ENCODE data around the gene ERC2. TPM values are rescaled to one million over a fixed set of nuclear protein-coding genes. Genes with fewer than 3 reads are reported as not detected.

Gene ERC2
- total RNA-seq, 3 donors from 2014 or later = 0.16 TPM; not detected in 2

- H3K36me3 Mint-ChIP-seq (ENCODE audit: insufficient read depth) = no peaks in the 10 kb centered on the region
- H3K9me3 Mint-ChIP-seq = peaks cover 4% of the 10 kb centered on the region
- ATAC-seq = no peak
- DNase-seq = no peak
- H3K27me3 Mint-ChIP-seq (ENCODE audit: low read depth) = peaks cover 3% of the 10 kb centered on the region
- H3K4me3 Mint-ChIP-seq = no peak overlapping the region
- H3K4me1 Mint-ChIP-seq (ENCODE audit: low read depth) = no peaks in the 10 kb centered on the region
Observed at GRCh38 chr3:56123487-56123886, 344.8 kb downstream of the ERC2 start.

DNA sequence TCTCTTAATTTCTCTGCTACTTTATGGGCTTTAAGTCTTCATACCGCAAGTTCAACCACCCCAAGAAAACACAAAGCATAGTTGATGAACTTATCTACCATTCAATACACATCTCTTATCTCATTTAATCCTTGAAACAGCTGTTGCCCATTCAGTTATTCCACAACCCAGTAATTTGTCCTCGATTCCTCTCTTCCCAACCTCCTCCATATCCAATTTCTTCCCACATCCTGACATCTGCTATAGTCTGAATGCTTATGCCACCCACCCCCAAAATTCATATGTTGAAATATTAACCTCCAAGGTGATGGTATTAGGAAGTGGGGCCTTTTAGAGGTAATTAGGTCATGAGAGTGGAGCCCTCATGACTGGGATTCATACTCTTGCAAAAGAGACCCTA lies 345.4 kb downstream of the ERC2 start:
- ATAC-seq = no peak
- Mint-ChIP-seq H3K4me3 (no peak overlapping the region), H3K36me3 (ENCODE audit: insufficient read depth) (no peaks in the 10 kb centered on the region), H3K4me1 (ENCODE audit: low read depth) (no peaks in the 10 kb centered on the region), H3K27me3 (ENCODE audit: low read depth) (peaks cover 3% of the 10 kb centered on the region), H3K9me3 (peaks cover 4% of the 10 kb centered on the region)
- no peak for DNase-seq

- DNase-seq (no peak), ATAC-seq (no peak)
- Mint-ChIP-seq H3K4me1 (ENCODE audit: low read depth) (no peaks in the 10 kb centered on the region), H3K27me3 (ENCODE audit: low read depth) (peaks cover 3% of the 10 kb centered on the region), H3K4me3 (no peak overlapping the region), H3K36me3 (ENCODE audit: insufficient read depth) (no peaks in the 10 kb centered on the region), H3K9me3 (peaks cover 4% of the 10 kb centered on the region)
Observed at GRCh38 chr3:56121716-56122115, 346.6 kb downstream of the ERC2 start.

- Mint-ChIP-seq H3K36me3 (ENCODE audit: insufficient read depth) (no peaks in the 10 kb centered on the region), H3K9me3 (peaks cover 15% of the 10 kb centered on the region), H3K4me3 (no peak overlapping the region), H3K4me1 (ENCODE audit: low read depth) (no peaks in the 10 kb centered on the region), H3K27me3 (ENCODE audit: low read depth) (peaks cover 3% of the 10 kb centered on the region)
- no peak for DNase-seq
- ATAC-seq = no peak
Observed at GRCh38 chr3:56119575-56120349, 348.5 kb downstream of the ERC2 start.

GRCh38 chr3:56118968-56119367 lies 349.3 kb downstream of the ERC2 start:
- Mint-ChIP-seq H3K36me3 (ENCODE audit: insufficient read depth) (no peaks in the 10 kb centered on the region), H3K27me3 (ENCODE audit: low read depth) (peaks cover 3% of the 10 kb centered on the region), H3K4me3 (no peak overlapping the region), H3K4me1 (ENCODE audit: low read depth) (no peaks in the 10 kb centered on the region), H3K9me3 (peaks cover 16% of the 10 kb centered on the region)
- ATAC-seq = no peak
- no peak for DNase-seq

DNA sequence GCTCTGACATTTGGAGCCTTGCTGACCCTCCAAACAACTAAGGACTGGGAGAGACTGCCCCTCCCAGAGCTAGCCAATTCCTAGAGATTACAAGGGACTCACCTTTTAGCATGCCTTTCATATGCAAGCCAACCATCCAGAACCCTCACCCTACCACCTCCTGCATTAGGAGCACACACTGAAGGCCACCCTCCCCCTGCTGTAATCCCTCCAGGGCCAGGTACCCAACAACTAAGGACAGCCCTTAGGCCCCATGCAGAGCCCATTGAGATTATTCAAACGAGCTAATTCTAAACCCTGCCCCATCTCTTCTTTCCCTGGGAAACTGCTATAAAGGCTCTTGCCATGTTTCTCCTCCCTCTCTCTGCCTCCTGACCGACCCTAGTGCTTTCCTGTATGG lies 352.6 kb downstream of the ERC2 start:
- no peaks in the 10 kb centered on the region for H3K27me3 Mint-ChIP-seq (ENCODE audit: low read depth)
- no peaks in the 10 kb centered on the region for H3K36me3 Mint-ChIP-seq (ENCODE audit: insufficient read depth)
- H3K9me3 Mint-ChIP-seq = peaks cover 12% of the 10 kb centered on the region
- ATAC-seq (no peak), DNase-seq (no peak)
- H3K4me1 Mint-ChIP-seq (ENCODE audit: low read depth) = no peaks in the 10 kb centered on the region
- no peak overlapping the region for H3K4me3 Mint-ChIP-seq

GRCh38 chr3:56115199-56115598 lies 353.1 kb downstream of the ERC2 start:
- Mint-ChIP-seq H3K4me1 (ENCODE audit: low read depth) (no peaks in the 10 kb centered on the region), H3K27me3 (ENCODE audit: low read depth) (no peaks in the 10 kb centered on the region), H3K36me3 (ENCODE audit: insufficient read depth) (no peaks in the 10 kb centered on the region), H3K4me3 (no peak overlapping the region), H3K9me3 (peaks cover 12% of the 10 kb centered on the region)
- ATAC-seq (no peak), DNase-seq (no peak)

GRCh38 chr3:56113908-56114307 lies 354.4 kb downstream of the ERC2 start:
- Mint-ChIP-seq H3K36me3 (ENCODE audit: insufficient read depth) (no peaks in the 10 kb centered on the region), H3K4me1 (ENCODE audit: low read depth) (no peaks in the 10 kb centered on the region)
- no peak for ATAC-seq

DNA sequence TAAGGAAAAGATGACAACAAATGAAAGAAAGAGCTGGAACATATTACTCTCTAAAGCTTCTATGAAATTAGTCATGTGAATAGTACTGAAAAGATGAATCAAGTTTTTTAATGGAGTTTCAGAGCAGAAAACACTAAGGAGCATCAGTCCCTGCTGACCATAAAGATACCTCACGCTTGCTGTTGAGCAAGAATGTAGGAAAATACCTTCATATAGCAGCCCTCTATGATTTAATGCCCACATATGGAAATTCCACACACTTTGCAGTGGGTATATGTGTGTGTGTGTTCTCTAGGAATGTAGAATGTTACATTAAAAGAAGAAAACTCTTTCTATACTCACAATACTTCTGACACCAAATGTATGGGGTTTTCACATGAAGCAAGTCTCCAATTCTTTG lies 355.0 kb downstream of the ERC2 start:
- DNase-seq (no peak), ATAC-seq (no peak)
- H3K36me3 Mint-ChIP-seq (ENCODE audit: insufficient read depth) = no peaks in the 10 kb centered on the region
- H3K27me3 Mint-ChIP-seq (ENCODE audit: low read depth) = no peaks in the 10 kb centered on the region
- no peak overlapping the region for H3K4me3 Mint-ChIP-seq
- H3K4me1 Mint-ChIP-seq (ENCODE audit: low read depth) = no peaks in the 10 kb centered on the region
- H3K9me3 Mint-ChIP-seq = peaks cover 12% of the 10 kb centered on the region

More at GRCh38 chr3:56113908-56114307, 354.4 kb downstream of the ERC2 start:
- DNase-seq = no peak
- Mint-ChIP-seq H3K4me3 (no peak overlapping the region), H3K27me3 (ENCODE audit: low read depth) (no peaks in the 10 kb centered on the region), H3K9me3 (peaks cover 12% of the 10 kb centered on the region)

DNA sequence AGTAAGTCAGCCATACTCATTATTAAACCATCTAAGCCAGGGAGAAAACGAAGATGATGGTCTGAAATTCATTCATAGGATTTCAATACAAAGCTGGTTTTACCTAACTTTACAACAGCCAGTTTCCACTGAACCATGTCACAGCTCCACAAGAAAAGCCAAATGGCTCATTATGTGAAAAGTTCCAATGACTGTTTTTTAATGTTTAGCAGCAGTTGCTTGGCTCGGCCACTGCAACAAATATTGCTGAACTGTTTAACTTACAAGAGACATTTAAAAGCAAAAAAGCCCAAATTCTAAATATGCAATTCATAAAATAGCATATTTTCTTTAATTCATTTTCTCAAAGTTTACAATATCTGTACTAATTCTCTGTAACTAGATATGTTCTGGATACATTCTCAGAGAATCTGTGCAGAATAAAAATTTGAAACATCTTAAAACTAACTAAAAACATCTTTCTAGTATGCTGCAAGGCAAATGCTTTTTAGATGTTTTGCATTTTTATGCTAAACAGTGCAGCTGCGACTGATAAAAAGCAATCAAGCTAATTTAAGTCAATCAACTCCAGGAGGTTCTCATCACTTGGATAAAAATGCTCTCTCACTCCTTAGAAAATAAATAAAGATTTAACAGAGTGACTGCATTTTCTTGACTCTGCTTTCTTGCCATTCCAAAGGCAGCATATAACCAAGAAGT lies 356.5 kb downstream of the ERC2 start:
- ATAC-seq (no peak), DNase-seq (no peak)
- Mint-ChIP-seq H3K4me1 (ENCODE audit: low read depth) (no peaks in the 10 kb centered on the region), H3K36me3 (ENCODE audit: insufficient read depth) (no peaks in the 10 kb centered on the region), H3K9me3 (peaks cover 12% of the 10 kb centered on the region), H3K27me3 (ENCODE audit: low read depth) (no peaks in the 10 kb centered on the region), H3K4me3 (no peak overlapping the region)

DNA sequence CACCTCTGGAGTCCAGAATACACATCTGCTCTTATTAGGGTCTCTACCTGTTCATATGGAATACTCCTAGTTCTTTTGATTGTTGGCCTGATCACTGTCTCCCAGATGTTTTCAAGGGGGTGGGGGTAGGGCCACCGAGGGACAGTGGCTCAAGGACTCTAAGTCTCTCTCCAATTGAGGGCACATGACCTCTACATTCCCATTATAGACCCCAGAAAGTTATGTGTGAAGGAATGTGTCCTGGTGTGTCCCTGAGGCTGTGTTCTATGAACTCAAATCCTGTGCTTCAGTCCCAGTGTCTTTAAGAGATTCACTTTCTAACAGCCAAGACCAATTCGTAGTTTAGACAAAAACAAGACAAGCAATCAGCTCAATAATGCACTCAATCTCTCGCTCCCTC lies 357.4 kb downstream of the ERC2 start:
- H3K9me3 Mint-ChIP-seq = peaks cover 10% of the 10 kb centered on the region
- no peaks in the 10 kb centered on the region for H3K27me3 Mint-ChIP-seq (ENCODE audit: low read depth)
- ATAC-seq = no peak
- H3K36me3 Mint-ChIP-seq (ENCODE audit: insufficient read depth) = no peaks in the 10 kb centered on the region
- DNase-seq = no peak
- H3K4me3 Mint-ChIP-seq = no peak overlapping the region
- no peaks in the 10 kb centered on the region for H3K4me1 Mint-ChIP-seq (ENCODE audit: low read depth)

DNA sequence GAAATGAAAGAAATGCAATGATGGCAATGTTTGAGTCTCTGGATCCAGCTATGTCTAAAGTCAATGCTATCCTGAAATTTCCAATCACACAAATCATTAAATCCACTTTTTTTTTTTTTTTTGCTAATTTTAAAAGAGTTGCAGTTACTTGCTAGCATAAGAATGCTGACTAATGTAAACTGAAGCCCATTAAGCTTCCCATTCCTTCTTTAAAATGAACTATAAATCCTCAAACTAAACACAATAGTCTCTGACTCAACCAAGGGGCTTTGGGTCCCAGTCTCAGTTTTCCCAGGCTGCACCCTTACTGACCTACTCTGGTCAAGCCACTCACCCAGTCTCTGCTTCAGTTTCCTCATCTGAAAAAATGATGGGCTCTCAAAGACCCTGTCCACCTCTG lies 361.1 kb downstream of the ERC2 start:
- DNase-seq = no peak
- Mint-ChIP-seq H3K4me3 (no peak overlapping the region), H3K36me3 (ENCODE audit: insufficient read depth) (no peaks in the 10 kb centered on the region), H3K4me1 (ENCODE audit: low read depth) (no peaks in the 10 kb centered on the region), H3K27me3 (ENCODE audit: low read depth) (no peaks in the 10 kb centered on the region), H3K9me3 (peaks cover 6% of the 10 kb centered on the region)
- no peak for ATAC-seq

GRCh38 chr3:56102032-56102431 lies 366.2 kb downstream of the ERC2 start:
- Mint-ChIP-seq H3K4me1 (ENCODE audit: low read depth) (no peaks in the 10 kb centered on the region), H3K9me3 (peaks cover 9% of the 10 kb centered on the region)

DNA sequence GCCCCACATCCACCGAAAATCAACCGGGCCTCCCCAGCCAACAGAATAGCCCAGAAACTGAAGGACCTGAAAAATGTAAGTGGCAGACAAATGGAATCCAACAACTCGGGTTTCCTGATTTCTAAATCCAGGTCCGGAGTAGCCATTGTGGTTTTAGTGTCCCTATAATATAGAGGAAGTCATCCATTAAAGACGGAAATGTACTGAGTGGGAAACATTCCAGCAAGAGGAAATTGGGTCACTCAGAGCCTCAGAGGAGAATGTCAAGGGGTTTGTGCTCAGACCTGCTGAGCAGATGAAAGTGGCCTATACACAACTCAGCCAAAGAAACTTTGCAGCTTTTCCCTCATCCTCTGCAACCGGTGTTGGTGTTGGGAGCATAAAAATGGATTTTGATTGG lies 366.7 kb downstream of the ERC2 start:
- no peaks in the 10 kb centered on the region for H3K4me1 Mint-ChIP-seq (ENCODE audit: low read depth)
- H3K4me3 Mint-ChIP-seq = no peak overlapping the region
- DNase-seq = no peak
- no peaks in the 10 kb centered on the region for H3K36me3 Mint-ChIP-seq (ENCODE audit: insufficient read depth)
- H3K27me3 Mint-ChIP-seq (ENCODE audit: low read depth) = peaks cover 3% of the 10 kb centered on the region
- H3K9me3 Mint-ChIP-seq = peaks cover 9% of the 10 kb centered on the region
- no peak for ATAC-seq

More at GRCh38 chr3:56102032-56102431, 366.2 kb downstream of the ERC2 start:
- ATAC-seq (no peak), DNase-seq (no peak)
- Mint-ChIP-seq H3K27me3 (ENCODE audit: low read depth) (peaks cover 3% of the 10 kb centered on the region), H3K36me3 (ENCODE audit: insufficient read depth) (no peaks in the 10 kb centered on the region), H3K4me3 (no peak overlapping the region)

- Mint-ChIP-seq H3K27me3 (ENCODE audit: low read depth) (peaks cover 3% of the 10 kb centered on the region), H3K4me3 (no peak overlapping the region), H3K9me3 (peaks cover 3% of the 10 kb centered on the region), H3K36me3 (ENCODE audit: insufficient read depth) (no peaks in the 10 kb centered on the region), H3K4me1 (ENCODE audit: low read depth) (no peaks in the 10 kb centered on the region)
- DNase-seq (no peak), ATAC-seq (no peak)
Observed at GRCh38 chr3:56096999-56097398, 371.3 kb downstream of the ERC2 start.
